NOMO-1 treated with DMSO at 0.1 percent for 48 hours (cell line): ENCODE results near the gene GMPS.
"Not testable (repeated sequence)": the region's sequence is repeated elsewhere in the genome, so short reads cannot be mapped to it uniquely, and the experiment has no call there.

Source experiments
- DNase-seq: peaks from one replicate; lab custom pipeline; 2025; ENCODE audit not compliant: unreplicated experiment; lab: John Stamatoyannopoulos, UW

Gene GMPS

DNA sequence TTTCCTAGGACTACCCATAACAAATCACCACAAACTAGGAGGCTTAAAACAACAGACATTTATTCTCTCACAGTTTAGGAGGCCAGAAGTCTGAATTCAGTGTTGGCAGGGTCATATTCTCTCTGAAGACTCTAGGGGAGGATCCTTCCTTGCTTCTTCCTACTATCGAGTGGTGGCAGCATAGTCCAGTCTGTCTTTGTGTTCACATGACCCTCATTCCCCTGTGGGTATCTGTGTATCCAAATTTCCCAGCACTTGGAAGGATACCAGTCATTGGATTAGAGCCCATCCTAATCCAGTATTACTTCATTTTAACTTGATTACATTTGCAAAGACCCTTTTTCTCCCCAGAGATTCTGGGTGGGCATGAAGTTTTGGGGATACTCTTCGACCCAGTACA lies 63.8 kb downstream of the GMPS start:
- DNase-seq = no peak

- no peak for DNase-seq
Measured at GRCh38 chr3:155938409-155938808, 68.0 kb downstream of the GMPS start.

DNA sequence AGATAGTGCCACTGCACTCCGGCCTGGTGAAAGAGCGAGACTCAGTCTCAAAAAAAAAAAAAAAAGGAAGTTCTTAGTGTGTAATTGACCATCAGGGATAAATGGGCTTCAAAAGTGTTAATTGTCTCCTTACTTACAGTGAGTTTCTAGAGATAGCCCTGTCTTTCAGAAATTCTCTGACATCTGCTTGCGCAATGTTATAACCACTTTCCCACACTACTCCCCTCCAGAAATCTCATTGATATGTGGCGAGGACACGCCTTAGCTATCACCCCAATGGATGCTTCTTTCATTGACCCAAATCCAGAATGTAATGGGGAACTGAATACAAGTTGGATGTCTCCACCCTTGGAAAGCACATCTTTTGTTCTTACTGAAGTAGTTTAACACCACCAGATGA lies 70.9 kb downstream of the GMPS start:
- DNase-seq = peak; percentile 12

- no peak for DNase-seq
Measured at GRCh38 chr3:155944081-155944480, 73.6 kb downstream of the GMPS start.

DNA sequence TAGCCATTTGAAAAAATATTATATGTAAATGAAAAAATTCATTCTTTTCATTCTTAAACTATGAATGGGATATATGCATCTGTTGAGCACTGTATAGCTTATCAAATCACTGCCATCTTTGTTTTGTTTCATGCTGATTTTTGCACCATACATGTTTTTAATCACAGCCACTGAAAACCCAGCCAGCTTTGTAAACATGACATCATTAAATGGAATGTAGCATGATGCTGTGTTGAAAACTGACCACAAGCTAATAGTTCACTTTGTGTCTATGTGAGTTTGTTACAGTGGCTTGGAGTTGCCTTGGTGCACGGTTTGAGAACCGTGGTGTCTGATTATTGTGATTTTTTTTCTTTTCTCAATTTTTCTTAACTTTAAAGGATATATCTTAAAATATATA lies 75.7 kb downstream of the GMPS start:
- no peak for DNase-seq

DNA sequence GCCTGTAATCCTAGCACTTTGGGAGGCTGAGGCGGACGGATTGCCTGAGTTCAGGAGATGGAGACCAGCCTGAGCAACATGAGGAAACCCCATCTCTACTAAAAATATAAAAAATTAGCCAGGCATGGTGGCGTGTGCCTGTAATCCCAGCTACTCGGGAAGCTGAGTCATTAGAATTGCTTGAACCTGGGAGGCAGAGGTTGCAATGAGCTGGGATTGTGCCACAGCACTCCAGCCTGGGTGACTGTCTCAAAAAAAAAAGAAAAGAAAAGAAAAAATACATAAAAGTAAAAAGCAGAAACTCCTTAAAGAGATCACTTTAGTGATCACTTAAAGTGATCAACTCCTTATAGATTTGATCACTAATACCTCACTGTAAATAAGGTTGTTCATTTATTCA lies 78.0 kb downstream of the GMPS start:
- DNase-seq = no peak

GRCh38 chr3:155949453-155950217 lies 79.2 kb downstream of the GMPS start:
- DNase-seq = no peak

DNA sequence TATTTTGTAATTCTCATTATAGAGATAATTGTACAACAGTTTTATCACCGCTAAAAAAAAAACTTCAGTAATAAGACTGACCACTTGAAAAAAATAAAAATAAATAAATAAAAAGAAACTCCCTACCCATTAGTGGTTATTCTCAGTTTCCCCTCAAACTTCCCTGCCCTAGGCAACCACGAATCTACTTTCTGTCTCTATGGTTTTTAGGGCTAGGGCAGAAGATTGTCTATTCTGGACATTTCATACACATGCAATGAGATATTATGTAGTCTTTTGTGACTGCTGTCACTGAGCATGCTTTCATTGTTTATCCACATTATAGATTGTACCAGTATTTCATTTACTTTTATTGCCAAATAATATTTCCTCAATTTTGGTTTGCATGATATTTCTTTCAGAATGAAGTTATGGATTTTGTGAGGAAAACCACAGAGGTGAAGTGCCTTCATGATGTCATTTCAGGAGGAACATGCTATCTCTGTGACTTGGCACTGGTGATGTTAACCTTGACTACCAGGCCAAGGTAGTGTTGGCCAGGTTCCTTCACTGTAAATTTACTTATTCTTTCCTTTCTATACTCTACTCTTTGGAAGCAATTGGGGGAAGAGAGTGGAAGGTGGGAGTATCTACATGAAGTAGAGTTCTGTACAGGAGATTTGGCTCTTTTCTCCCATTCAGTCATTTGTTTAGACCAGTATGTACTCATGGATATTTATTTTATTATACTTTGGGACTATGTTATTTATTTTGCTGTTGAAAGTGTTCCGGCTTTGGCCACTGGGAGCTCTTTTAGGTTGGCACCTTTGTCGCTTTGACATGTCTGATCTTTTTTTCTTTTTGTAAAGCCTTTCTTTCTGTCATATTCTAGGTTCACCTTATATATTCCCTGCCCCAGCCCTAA lies 86.3 kb downstream of the GMPS start:
- DNase-seq = no peak

DNA sequence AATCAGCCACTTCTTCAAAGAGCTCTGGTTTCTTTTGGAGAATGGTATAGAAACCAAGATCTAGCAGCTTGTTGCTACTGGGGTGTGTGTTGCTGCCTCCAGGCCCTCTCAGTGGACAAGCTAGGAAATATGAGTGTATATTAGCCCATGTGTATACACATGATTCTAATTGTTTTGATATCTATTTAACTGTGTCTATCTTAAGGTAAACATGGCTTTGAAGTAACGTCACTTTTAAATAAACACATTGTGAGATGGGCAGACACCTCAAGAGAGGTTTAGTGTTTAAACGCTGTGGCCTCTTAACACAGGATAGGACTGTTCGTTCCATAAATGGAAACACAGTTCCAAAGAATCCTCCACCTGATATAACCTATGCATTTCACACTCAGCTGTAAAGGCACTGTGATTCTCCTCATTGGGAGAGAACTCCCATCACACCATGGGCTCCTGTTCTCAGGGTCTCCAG lies 87.0 kb downstream of the GMPS start:
- DNase-seq = no peak

DNA sequence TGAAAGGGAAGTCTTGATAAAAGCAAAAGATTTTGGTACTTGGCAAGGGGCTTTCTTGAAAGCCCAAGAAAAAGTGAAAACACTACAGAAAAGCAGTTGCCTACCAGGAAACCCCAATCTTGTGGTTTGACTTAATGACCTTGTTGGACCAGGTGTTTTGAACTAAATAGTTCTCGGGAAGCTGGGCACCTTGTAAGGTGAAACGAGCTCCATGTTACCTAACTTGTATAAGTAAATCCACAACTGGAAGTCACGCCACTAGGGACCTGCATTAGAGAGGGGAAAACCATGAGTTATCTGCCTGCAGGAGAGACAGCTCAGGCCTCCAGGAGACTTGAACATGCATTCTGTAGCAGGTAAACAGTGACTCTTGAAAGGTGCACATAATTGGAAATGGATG lies 88.2 kb downstream of the GMPS start:
- DNase-seq = no peak

DNA sequence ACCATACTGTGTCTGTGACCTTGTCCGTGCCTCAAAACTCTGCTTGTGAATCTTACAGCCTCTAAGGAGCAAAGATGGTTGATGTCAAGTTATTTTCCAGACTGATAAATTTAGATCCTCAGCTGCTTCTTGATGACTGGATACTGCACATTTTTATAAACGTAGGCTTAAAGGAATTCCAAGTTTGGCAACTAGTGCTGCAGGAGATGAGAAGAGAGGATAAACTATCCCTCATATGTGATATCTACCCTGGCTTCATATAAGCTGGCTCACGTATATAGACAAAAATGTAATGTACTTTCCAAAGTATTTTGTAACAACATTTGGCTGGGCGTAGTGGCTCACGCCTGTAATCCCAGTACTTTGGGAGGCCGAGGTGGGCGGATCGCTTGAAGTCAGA lies 89.6 kb downstream of the GMPS start:
- no peak for DNase-seq

- DNase-seq = not testable (repeated sequence)
Measured at GRCh38 chr3:155961044-155961443, 90.6 kb downstream of the GMPS start.

DNA sequence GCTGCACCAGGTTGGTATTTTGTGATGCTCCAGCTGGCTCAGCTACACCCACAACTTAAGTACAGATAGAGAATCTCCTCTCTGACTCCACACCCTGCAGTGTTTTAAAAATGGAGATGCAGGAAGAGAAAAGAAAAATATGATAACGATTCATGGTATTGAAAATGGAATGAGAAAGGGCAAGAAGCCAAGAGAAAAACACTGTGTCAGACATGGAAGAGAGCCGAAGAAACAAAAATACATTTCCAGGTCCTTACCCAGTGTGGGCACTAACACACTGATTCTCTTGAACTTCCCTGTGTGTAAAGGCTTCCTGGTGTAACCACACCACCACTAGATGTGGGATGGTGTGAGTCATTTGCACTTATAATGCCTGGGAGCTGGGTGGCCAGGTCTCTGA lies 93.1 kb downstream of the GMPS start:
- DNase-seq = no peak

- DNase-seq = no peak
Measured at GRCh38 chr3:155970398-155970797, 99.9 kb downstream of the GMPS start.

- DNase-seq = peak; percentile 59
Measured at GRCh38 chr3:155972885-155973584, 102.6 kb downstream of the GMPS start.

GRCh38 chr3:155978324-155978723 lies 107.9 kb downstream of the GMPS start:
- no peak for DNase-seq

- DNase-seq = no peak
Measured at GRCh38 chr3:155979746-155980145, 109.3 kb downstream of the GMPS start.

DNA sequence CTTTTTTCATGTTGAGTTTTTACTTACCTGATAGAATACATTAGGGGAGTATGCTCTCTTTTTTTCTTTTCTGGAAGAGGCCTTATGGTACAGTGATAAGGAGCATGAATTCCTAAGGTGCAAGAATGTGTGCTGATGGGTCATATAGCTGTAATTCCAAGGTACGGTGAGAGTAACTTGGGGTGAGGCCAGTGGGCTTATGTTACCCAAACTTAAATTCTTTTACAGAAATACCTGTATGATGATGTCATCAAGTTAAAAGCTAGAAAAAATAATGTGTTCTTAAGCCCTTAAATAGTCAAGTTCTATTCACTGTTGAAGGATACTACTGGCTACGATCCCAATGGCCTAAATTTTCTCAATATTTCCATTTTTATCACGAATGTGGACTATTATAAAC lies 111.2 kb downstream of the GMPS start:
- DNase-seq = no peak

GRCh38 chr3:155983834-155984474 lies 113.5 kb downstream of the GMPS start:
- DNase-seq = no peak

DNA sequence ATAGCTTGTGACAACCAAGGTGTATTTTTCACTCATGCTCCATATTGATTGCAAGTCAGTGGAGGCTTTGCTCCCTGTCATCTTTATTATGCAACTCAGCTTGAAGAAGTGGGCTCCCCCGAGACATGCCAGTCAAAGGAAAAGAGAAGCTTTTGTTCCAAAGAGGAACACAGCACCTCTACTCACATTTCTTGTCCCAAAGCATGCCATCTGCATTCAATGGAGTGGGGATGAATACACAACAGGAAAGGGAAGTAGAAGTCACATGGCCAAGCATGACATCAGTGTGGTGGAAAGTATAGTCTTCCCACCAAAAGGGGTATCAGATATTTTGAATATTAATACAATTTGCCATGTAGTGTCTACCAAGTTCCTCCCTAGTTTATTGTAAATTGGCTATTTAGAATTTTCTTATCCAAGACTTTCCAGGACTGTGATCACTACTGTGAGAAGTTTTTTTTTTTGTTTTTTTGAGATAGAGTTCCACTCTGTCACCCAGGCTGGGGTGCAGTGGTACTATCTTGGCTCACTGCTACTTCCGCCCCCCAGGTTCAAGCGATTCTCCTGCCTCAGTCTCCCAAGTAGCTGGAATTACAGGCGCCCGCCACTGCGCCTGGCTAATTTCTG lies 114.5 kb downstream of the GMPS start:
- DNase-seq = no peak

DNA sequence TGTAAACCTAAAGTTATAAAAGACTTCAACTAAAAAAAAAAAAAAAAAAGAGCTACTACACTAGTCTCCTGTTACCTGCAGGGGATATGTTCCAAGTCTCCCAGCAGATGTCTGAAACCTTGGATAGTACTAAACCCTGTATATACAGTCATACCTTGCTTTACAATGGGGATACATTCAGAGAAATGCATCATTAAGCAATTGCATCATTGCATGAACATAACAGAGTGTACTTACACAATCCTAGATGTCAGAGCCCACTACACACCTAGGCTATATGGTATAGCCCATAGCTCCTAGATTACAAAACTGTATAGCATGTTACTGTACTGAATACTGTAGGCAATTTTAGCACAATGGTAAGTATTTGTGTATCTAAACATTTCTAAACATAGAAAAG lies 119.1 kb downstream of the GMPS start:
- no peak for DNase-seq
